ENCODE results near the gene GORASP1.

GORASP1 gene

GRCh38 chr3:39103324-39103693 lies 4.1 kb downstream of the GORASP1 start:
- H3K36me3 ChIP-seq (ENCODE audit: control insufficient read depth in 1 of 2, insufficient read depth in 2 of 2, low read length in 2 of 2): peaks cover 24 to 33% of the 10 kb centered on the region in 2 donors
- H3K27me3 ChIP-seq (ENCODE audit: control insufficient read depth in 1 of 2, insufficient read depth in 2 of 2, low read length in 2 of 2): no peaks in the 10 kb centered on the region
- no peak overlapping the region for H3K4me3 ChIP-seq (ENCODE audit: low read depth in 1 of 2, low read length in 2 of 2)
- no peaks in the 10 kb centered on the region for H3K9me3 ChIP-seq (ENCODE audit: control insufficient read depth in 1 of 2, low read length in 2 of 2)
- no peak overlapping the region for H3K9ac ChIP-seq (ENCODE audit: low read depth in 1 of 2, low read length in 2 of 2)
- H3K27ac ChIP-seq (ENCODE audit: low read depth, low read length): no peak overlapping the region
- peaks cover 36 to 40% of the 10 kb centered on the region in 2 donors for H3K4me1 ChIP-seq (ENCODE audit: control insufficient read depth in 1 of 2, insufficient read depth in 2 of 2, low read length in 2 of 2)

DNA sequence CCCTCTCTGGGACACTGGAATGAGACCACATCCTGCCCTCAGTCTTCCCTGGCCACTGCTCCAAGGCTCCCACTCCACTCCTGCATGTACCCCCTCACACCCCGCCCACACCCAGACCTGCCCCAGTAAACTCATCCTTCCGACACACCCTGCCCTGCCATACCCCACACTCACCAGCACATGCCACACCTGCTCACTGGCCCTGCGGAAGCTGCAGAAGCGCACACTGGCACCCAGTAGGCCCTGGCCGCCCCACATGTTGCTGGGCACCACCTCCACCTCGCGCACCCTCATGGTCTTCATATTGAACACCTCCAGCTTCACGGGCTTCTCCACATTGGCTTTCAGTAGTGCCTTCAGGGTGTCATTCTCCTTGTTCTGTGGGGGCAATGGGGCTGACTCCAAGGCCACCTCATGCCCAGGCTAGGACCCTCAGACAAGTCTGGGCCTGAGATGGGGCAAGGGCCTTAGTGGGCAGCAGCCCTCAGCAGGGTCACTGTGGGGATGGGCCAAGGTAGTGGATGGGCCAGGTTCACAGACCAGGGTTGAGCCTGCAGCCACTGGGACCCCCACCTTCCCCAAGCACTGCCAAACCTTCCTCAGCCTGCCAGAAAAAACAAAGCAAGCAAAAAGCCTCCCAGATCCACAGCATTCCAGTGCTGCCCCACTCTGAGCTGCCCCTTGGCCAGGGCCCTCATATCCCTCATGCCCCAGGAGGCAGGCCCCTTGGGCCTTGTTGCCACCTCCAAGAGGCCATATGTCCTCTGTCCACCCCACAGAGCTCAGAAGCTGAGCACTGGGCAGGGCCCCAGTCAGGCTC lies 4.7 kb downstream of the GORASP1 start:
- Histone ChIP-seq H3K27me3 (ENCODE audit: control insufficient read depth in 1 of 2, insufficient read depth in 2 of 2, low read length in 2 of 2) (no peaks in the 10 kb centered on the region), H3K9me3 (ENCODE audit: control insufficient read depth in 1 of 2, low read length in 2 of 2) (no peaks in the 10 kb centered on the region), H3K4me1 (ENCODE audit: control insufficient read depth in 1 of 2, insufficient read depth in 2 of 2, low read length in 2 of 2) (peaks cover 30 to 34% of the 10 kb centered on the region in 2 donors), H3K9ac (ENCODE audit: low read depth in 1 of 2, low read length in 2 of 2) (no peak overlapping the region), H3K4me3 (ENCODE audit: low read depth in 1 of 2, low read length in 2 of 2) (no peak overlapping the region), H3K36me3 (ENCODE audit: control insufficient read depth in 1 of 2, insufficient read depth in 2 of 2, low read length in 2 of 2) (peaks cover 30 to 39% of the 10 kb centered on the region in 2 donors), H3K27ac (ENCODE audit: low read depth, low read length) (no peak overlapping the region)

GRCh38 chr3:39101022-39101689 lies 6.3 kb downstream of the GORASP1 start:
- Histone ChIP-seq H3K4me3 (ENCODE audit: low read depth in 1 of 2, low read length in 2 of 2) (no peak overlapping the region), H3K27ac (ENCODE audit: low read depth, low read length) (no peak overlapping the region), H3K9me3 (ENCODE audit: control insufficient read depth in 1 of 2, low read length in 2 of 2) (no peaks in the 10 kb centered on the region), H3K27me3 (ENCODE audit: control insufficient read depth in 1 of 2, insufficient read depth in 2 of 2, low read length in 2 of 2) (no peaks in the 10 kb centered on the region), H3K36me3 (ENCODE audit: control insufficient read depth in 1 of 2, insufficient read depth in 2 of 2, low read length in 2 of 2) (peaks cover 41 to 55% of the 10 kb centered on the region in 2 donors), H3K4me1 (ENCODE audit: control insufficient read depth in 1 of 2, insufficient read depth in 2 of 2, low read length in 2 of 2) (peaks cover 26 to 28% of the 10 kb centered on the region in 2 donors), H3K9ac (ENCODE audit: low read depth in 1 of 2, low read length in 2 of 2) (no peak overlapping the region)

GRCh38 chr3:39100500-39100886 lies 6.9 kb downstream of the GORASP1 start:
- H3K27me3 ChIP-seq (ENCODE audit: control insufficient read depth in 1 of 2, insufficient read depth in 2 of 2, low read length in 2 of 2): no peaks in the 10 kb centered on the region
- no peaks in the 10 kb centered on the region for H3K9me3 ChIP-seq (ENCODE audit: control insufficient read depth in 1 of 2, low read length in 2 of 2)
- H3K4me1 ChIP-seq (ENCODE audit: control insufficient read depth in 1 of 2, insufficient read depth in 2 of 2, low read length in 2 of 2): peaks cover 20 to 21% of the 10 kb centered on the region in 2 donors
- H3K4me3 ChIP-seq (ENCODE audit: low read depth in 1 of 2, low read length in 2 of 2): no peak overlapping the region
- no peak overlapping the region for H3K9ac ChIP-seq (ENCODE audit: low read depth in 1 of 2, low read length in 2 of 2)
- no peak overlapping the region for H3K27ac ChIP-seq (ENCODE audit: low read depth, low read length)
- peaks cover 41 to 61% of the 10 kb centered on the region in 2 donors for H3K36me3 ChIP-seq (ENCODE audit: control insufficient read depth in 1 of 2, insufficient read depth in 2 of 2, low read length in 2 of 2)

DNA sequence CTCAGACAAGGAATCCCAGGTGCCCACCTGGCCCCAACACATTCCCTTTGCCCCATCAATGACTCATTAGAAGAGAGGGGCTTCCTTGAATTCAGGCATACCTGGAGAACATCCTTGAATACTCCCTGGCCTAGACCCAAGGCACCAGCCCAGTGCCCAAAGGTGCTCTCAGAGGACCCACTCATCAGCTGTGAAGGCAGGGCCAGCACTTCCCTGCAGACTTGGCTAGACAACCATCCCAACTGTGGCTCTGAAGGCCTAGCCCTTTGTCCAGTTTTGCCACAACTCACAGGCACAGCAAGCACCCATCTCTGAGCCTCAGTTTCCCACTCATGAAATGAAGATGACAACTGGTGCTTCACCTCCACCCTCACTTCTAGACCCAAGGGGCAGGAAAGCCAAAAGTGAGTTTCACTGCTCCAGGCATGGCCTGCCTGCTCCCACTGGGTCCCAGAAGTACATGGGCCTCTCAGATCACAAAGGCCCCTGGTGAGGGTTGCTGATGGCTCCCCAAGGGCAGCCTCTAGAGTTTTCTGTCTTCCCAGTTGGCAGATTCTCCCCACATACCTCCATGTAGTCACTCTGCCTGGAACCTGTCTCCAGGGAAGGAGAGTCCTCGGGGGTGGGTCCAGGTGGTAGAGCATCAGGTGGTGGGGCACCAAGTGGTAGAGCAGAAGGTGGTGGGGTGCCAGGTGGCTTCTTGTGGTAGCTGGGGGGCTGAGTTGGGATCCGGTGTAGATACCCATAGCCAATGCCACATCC lies 7.5 kb downstream of the GORASP1 start:
- peaks cover 14 to 16% of the 10 kb centered on the region in 2 donors for H3K4me1 ChIP-seq (ENCODE audit: control insufficient read depth in 1 of 2, insufficient read depth in 2 of 2, low read length in 2 of 2)
- H3K9ac ChIP-seq (ENCODE audit: low read depth in 1 of 2, low read length in 2 of 2): no peak overlapping the region
- H3K27me3 ChIP-seq (ENCODE audit: control insufficient read depth in 1 of 2, insufficient read depth in 2 of 2, low read length in 2 of 2): no peaks in the 10 kb centered on the region
- no peaks in the 10 kb centered on the region for H3K9me3 ChIP-seq (ENCODE audit: control insufficient read depth in 1 of 2, low read length in 2 of 2)
- H3K4me3 ChIP-seq (ENCODE audit: low read depth in 1 of 2, low read length in 2 of 2): no peak overlapping the region
- H3K36me3 ChIP-seq (ENCODE audit: control insufficient read depth in 1 of 2, insufficient read depth in 2 of 2, low read length in 2 of 2): peaks cover 41 to 66% of the 10 kb centered on the region in 2 donors
- no peak overlapping the region for H3K27ac ChIP-seq (ENCODE audit: low read depth, low read length)

- Histone ChIP-seq H3K9ac (ENCODE audit: low read depth in 1 of 2, low read length in 2 of 2) (no peak overlapping the region), H3K4me1 (ENCODE audit: control insufficient read depth in 1 of 2, insufficient read depth in 2 of 2, low read length in 2 of 2) (peaks cover 7 to 9% of the 10 kb centered on the region in 2 donors), H3K36me3 (ENCODE audit: control insufficient read depth in 1 of 2, insufficient read depth in 2 of 2, low read length in 2 of 2) (peaks cover 41 to 73% of the 10 kb centered on the region in 2 donors), H3K27ac (ENCODE audit: low read depth, low read length) (no peak overlapping the region), H3K27me3 (ENCODE audit: control insufficient read depth in 1 of 2, insufficient read depth in 2 of 2, low read length in 2 of 2) (no peaks in the 10 kb centered on the region), H3K9me3 (ENCODE audit: control insufficient read depth in 1 of 2, low read length in 2 of 2) (no peaks in the 10 kb centered on the region), H3K4me3 (ENCODE audit: low read depth in 1 of 2, low read length in 2 of 2) (no peak overlapping the region)
Measured at GRCh38 chr3:39099242-39099641, 8.2 kb downstream of the GORASP1 start.

- H3K9me3 ChIP-seq (ENCODE audit: control insufficient read depth in 1 of 2, low read length in 2 of 2): no peaks in the 10 kb centered on the region
- no peak overlapping the region for H3K4me3 ChIP-seq (ENCODE audit: low read depth in 1 of 2, low read length in 2 of 2)
- H3K9ac ChIP-seq (ENCODE audit: low read depth in 1 of 2, low read length in 2 of 2): no peak overlapping the region
- peaks cover 2 to 4% of the 10 kb centered on the region in 2 donors for H3K4me1 ChIP-seq (ENCODE audit: control insufficient read depth in 1 of 2, insufficient read depth in 2 of 2, low read length in 2 of 2)
- H3K27me3 ChIP-seq (ENCODE audit: control insufficient read depth in 1 of 2, insufficient read depth in 2 of 2, low read length in 2 of 2): no peaks in the 10 kb centered on the region
- no peak overlapping the region for H3K27ac ChIP-seq (ENCODE audit: low read depth, low read length)
- H3K36me3 ChIP-seq (ENCODE audit: control insufficient read depth in 1 of 2, insufficient read depth in 2 of 2, low read length in 2 of 2): peaks cover 35 to 80% of the 10 kb centered on the region in 2 donors
Measured at GRCh38 chr3:39098473-39099000, 8.9 kb downstream of the GORASP1 start.

DNA sequence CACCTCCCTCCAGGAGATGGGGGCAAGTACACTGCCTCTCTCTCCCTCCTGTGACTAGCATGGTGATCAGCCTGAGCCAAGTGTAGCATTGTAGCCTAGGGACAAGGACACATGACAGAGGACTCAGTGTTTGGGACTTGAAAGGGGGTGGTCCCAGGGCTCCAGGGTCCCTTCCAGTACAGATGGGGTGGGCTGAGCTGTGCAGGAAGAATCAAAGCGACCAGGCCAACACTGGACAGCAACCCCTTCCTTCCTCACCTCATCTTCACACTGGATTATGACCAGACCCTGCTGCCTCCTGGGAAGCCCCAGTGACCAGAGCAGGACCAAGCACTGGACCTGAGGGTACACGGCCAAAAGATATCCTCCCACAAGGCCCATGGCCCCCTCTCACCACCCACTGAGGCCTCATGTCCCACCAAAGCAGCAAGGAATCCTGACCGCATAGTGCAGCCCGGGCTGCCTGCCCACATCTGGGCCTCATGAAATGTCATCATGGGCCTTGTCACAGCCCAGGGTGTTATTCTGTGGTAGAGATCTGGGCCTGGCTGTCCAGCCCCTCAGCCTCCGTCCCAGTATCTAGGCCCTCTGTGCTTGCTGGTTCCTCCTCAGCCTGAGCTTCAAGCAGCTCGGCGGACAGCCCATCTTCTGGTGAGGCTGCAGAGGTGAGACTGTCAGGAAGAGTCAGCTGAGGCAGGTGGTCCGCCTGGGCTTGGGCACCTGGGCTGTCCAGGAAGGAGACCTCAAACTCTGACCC lies 9.5 kb downstream of the GORASP1 start:
- H3K9me3 ChIP-seq (ENCODE audit: control insufficient read depth in 1 of 2, low read length in 2 of 2): no peaks in the 10 kb centered on the region
- no peak overlapping the region for H3K4me3 ChIP-seq (ENCODE audit: low read depth in 1 of 2, low read length in 2 of 2)
- peaks cover 0 to 4% of the 10 kb centered on the region in 2 donors for H3K4me1 ChIP-seq (ENCODE audit: control insufficient read depth in 1 of 2, insufficient read depth in 2 of 2, low read length in 2 of 2)
- no peak overlapping the region for H3K27ac ChIP-seq (ENCODE audit: low read depth, low read length)
- no peaks in the 10 kb centered on the region for H3K27me3 ChIP-seq (ENCODE audit: control insufficient read depth in 1 of 2, insufficient read depth in 2 of 2, low read length in 2 of 2)
- no peak overlapping the region for H3K9ac ChIP-seq (ENCODE audit: low read depth in 1 of 2, low read length in 2 of 2)
- H3K36me3 ChIP-seq (ENCODE audit: control insufficient read depth in 1 of 2, insufficient read depth in 2 of 2, low read length in 2 of 2): peaks cover 33 to 86% of the 10 kb centered on the region in 2 donors

DNA sequence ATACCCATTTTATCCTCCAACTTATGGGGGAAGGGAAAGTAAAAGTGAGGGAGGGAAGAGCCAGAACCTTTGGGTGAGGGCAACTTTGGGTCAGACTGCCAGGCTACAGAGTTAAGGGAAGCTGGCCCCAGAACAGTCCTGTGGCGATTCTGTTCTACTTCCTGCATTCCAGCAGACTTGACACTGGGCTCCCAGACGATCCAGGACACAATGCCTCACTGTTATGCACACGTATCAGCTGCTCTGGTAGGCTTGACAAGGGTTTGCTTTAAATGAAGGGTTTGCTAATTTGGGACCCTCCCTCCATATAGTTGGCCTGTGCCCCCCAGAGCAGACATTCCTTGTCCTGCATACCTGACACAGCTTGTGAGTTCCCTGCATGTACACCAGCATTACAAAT lies 10.7 kb downstream of the GORASP1 start:
- H3K4me3 ChIP-seq (ENCODE audit: low read depth in 1 of 2, low read length in 2 of 2): no peak overlapping the region
- H3K27me3 ChIP-seq (ENCODE audit: control insufficient read depth in 1 of 2, insufficient read depth in 2 of 2, low read length in 2 of 2): no peaks in the 10 kb centered on the region
- no peak overlapping the region for H3K9ac ChIP-seq (ENCODE audit: low read depth in 1 of 2, low read length in 2 of 2)
- H3K4me1 ChIP-seq (ENCODE audit: control insufficient read depth in 1 of 2, insufficient read depth in 2 of 2, low read length in 2 of 2): peaks cover 0 to 4% of the 10 kb centered on the region in 2 donors
- no peak overlapping the region for H3K27ac ChIP-seq (ENCODE audit: low read depth, low read length)
- no peaks in the 10 kb centered on the region for H3K9me3 ChIP-seq (ENCODE audit: control insufficient read depth in 1 of 2, low read length in 2 of 2)
- H3K36me3 ChIP-seq (ENCODE audit: control insufficient read depth in 1 of 2, insufficient read depth in 2 of 2, low read length in 2 of 2): peaks cover 33 to 91% of the 10 kb centered on the region in 2 donors

All from duodenal mucosa (tissue), 2 donors.